Hepatocyte (in vitro differentiated cells): Measurements from ENCODE around the gene TMEM255B. TPM values are rescaled to one million over a fixed set of nuclear protein-coding genes. Genes with fewer than 3 reads are reported as not detected.
A peak's percentile ranks its signal among the peaks of the same experiment; 100 is the strongest.

Experiments used
- DNase-seq: peaks from one replicate; pipeline ENCODE4 v3.0.0-alpha.2; 2016; ENCODE audit warnings: low spot score
- H2AFZ ChIP-seq: fragments of 200-600 bp; sonication (generic); 2 replicates; pipeline ENCODE4 v1.6.0; 2016; ENCODE audit warnings: antibody characterized with exemption, mild to moderate bottlenecking
- H3K27ac ChIP-seq: fragments of 200-600 bp; sonication (generic); 2 replicates; pipeline ENCODE4 v1.5.1; 2016; ENCODE audit warnings: mild to moderate bottlenecking
- H3K27me3 ChIP-seq: fragments of 200-600 bp; sonication (generic); 2 replicates; pipeline ENCODE4 v1.6.1; 2016
- H3K36me3 ChIP-seq: fragments of 200-600 bp; sonication (generic); replicated peaks from 2 replicates; pipeline ENCODE4 v1.5.1; 2016; ENCODE audit warnings: low read depth; ENCODE audit not compliant: insufficient read depth
- H3K4me1 ChIP-seq: fragments of 200-600 bp; sonication (generic); 2 replicates; pipeline ENCODE4 v1.5.1; 2016; ENCODE audit warnings: mild to moderate bottlenecking, moderate library complexity; ENCODE audit not compliant: insufficient read depth
- H3K4me2 ChIP-seq: fragments of 200-600 bp; sonication (generic); 2 replicates; pipeline ENCODE4 v1.6.0; 2016
- H3K4me3 ChIP-seq: fragments of 200-600 bp; sonication (generic); 2 replicates; pipeline ENCODE4 v1.5.1; 2016; ENCODE audit warnings: mild to moderate bottlenecking
- H3K79me2 ChIP-seq: fragments of 200-600 bp; sonication (generic); 2 replicates; pipeline ENCODE4 v1.6.0; 2017; ENCODE audit warnings: mild to moderate bottlenecking
- H3K9me2 ChIP-seq: fragments of 200-600 bp; sonication (generic); replicated peaks from 2 replicates; pipeline ENCODE4 v1.6.0; 2017; ENCODE audit warnings: mild to moderate bottlenecking; ENCODE audit not compliant: insufficient read depth
- H3K9me3 ChIP-seq: fragments of 200-600 bp; sonication (generic); 2 replicates; pipeline ENCODE4 v1.5.1; 2016; ENCODE audit warnings: low read depth, mild to moderate bottlenecking
- H4K20me1 ChIP-seq: fragments of 200-600 bp; sonication (generic); 2 replicates; pipeline ENCODE4 v1.6.0; 2016; ENCODE audit warnings: mild to moderate bottlenecking; ENCODE audit not compliant: insufficient read depth, poor library complexity, severe bottlenecking
- CTCF ChIP-seq: fragments of 200-600 bp; sonication (generic); IDR thresholded peaks from 2 replicates; pipeline ENCODE4 v1.5.1; 2016; ENCODE audit warnings: antibody characterized with exemption, mild to moderate bottlenecking; ENCODE audit not compliant: poor library complexity
- EZH2 ChIP-seq: fragments of 200-600 bp; sonication (generic); IDR thresholded peaks from 2 replicates; pipeline ENCODE4 v1.6.1; 2016; ENCODE audit warnings: antibody characterized with exemption, mild to moderate bottlenecking, borderline replicate concordance
- EZH2phosphoT487 ChIP-seq: fragments of 200-600 bp; sonication (generic); IDR thresholded peaks from one replicate; pipeline ENCODE4 v1.6.1; 2018; ENCODE audit warnings: antibody characterized with exemption, mild to moderate bottlenecking, low read depth, moderate library complexity; ENCODE audit not compliant: unreplicated experiment, severe bottlenecking
- WGBS: methylation state at CpG from one replicate; pipeline ENCODE4 v1.1.6; 2016; ENCODE audit warnings: low lambda C conversion rate; ENCODE audit errors: missing lambda C conversion rate; 5-methylcytosine and 5-hydroxymethylcytosine counted together
- polyA plus RNA-seq: library from polyadenylated mRNA; unstranded; fragments of >200 nt; fragmentation: Nextera tagmentation; extraction: Ambion mirVana; gene quantifications from 2 replicates; pipeline ENCODE4 v1.2.1, GENCODE V29; 2016
- total RNA-seq: library from RNA; depleted of rRNA; stranded (reverse); fragments of >200 nt; gene quantifications from 2 replicates; pipeline ENCODE4 v1.2.3, GENCODE V29; 2014

TMEM255B gene
- total and polyA plus RNA-seq, 2 experiments from 2014 or later: 0.10 to 4.0 TPM

DNA sequence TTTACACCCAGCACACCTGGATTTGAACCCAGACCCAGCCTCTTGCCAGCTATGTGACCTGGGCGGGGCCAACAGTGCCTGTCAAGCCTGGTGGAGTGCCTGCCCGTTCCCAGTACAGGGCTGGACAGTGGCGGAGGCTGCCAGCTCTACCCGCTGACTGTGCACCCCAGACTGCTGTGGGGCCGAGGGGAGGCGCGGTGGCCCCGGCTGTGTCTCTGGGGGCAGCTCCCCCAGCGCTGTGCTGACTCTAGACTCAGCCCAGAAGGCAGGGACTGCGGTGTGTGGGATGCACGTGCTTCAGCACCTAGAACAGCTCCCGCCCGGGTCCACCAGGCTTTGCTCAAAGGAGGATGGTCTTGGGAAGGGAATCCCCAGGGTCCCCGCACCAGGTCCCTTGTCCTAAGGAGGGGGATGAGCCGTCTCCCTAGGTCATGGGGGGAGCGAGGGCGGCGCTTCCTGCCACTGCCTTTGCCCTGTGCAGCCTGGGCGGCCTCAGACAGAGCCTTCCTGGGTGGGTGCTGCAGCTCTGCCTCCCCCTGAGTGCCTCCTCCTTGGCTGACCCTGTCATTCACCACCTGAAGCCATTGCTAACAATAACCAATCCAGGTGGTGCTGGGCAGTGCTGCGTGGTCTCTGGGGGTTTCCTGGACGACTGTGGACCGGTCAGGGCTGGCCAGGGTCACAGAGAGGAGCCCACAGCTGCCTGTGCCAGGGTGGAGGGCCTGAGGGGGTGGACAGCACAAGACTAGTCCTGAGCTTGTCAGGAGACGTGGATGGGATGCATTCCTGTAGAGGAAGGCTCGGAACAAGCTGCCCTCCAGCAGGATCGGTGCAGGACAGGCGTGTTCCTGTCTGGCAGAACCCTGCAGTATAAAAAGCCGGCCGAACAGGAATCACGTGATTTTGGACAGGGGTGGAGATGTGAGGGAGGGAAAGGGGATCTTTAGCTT, 18.6 kb downstream of the TMEM255B start:
- no peaks in the 10 kb centered on the region for H3K9me2 ChIP-seq
- no peaks in the 10 kb centered on the region for H3K79me2 ChIP-seq
- H2AFZ ChIP-seq: no peak overlapping the region
- 41% methylated on average over 29 of the region's 29 CpGs for WGBS
- H3K4me2 ChIP-seq: no peak overlapping the region
- H3K27me3 ChIP-seq: peaks cover 6% of the 10 kb centered on the region
- H3K4me1 ChIP-seq: no peaks in the 10 kb centered on the region
- peak; percentile 60 for DNase-seq
- H3K4me3 ChIP-seq: no peak overlapping the region
- TF ChIP-seq EZH2 (no peak), CTCF (no peak), EZH2phosphoT487 (no peak)
- H3K9me3 ChIP-seq: no peaks in the 10 kb centered on the region
- no peak overlapping the region for H3K27ac ChIP-seq
- H4K20me1 ChIP-seq: no peaks in the 10 kb centered on the region
- no peaks in the 10 kb centered on the region for H3K36me3 ChIP-seq

GRCh38 chr13:113781571-113781970, 22.5 kb downstream of the TMEM255B start:
- no peak for DNase-seq
- no peaks in the 10 kb centered on the region for H3K9me3 ChIP-seq
- H3K4me2 ChIP-seq: no peak overlapping the region
- no peak overlapping the region for H2AFZ ChIP-seq
- no peak overlapping the region for H3K27ac ChIP-seq
- H4K20me1 ChIP-seq: no peaks in the 10 kb centered on the region
- WGBS: 92% methylated on average over 2 of the region's 2 CpGs
- H3K4me3 ChIP-seq: no peak overlapping the region
- H3K9me2 ChIP-seq: no peaks in the 10 kb centered on the region
- no peak for TF ChIP-seq EZH2
- no peak for TF ChIP-seq EZH2phosphoT487
- TF ChIP-seq CTCF: no peak
- H3K4me1 ChIP-seq: no peaks in the 10 kb centered on the region
- H3K79me2 ChIP-seq: no peaks in the 10 kb centered on the region
- peaks cover 6% of the 10 kb centered on the region for H3K27me3 ChIP-seq
- H3K36me3 ChIP-seq: no peaks in the 10 kb centered on the region

DNA sequence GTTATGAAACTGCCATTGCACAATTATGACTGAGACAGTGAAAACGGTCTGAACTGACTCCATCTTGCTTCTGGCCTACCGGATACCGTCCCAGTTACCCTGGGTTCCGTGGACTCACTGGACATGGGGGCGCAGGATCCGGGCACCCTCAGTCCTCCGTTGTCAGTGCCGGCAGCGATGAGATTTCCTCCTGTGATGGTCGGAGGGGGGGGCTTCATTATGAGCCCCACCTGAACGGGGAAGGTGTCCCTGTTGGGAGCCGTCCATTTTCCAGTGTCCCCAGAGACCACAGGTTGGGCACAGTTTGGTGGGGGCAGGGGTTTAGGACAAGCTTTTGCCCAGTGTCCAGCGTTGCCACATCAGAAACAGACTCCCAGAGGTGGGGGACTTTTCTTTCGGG, 23.4 kb downstream of the TMEM255B start:
- Histone ChIP-seq H3K79me2 (no peaks in the 10 kb centered on the region), H3K4me1 (no peaks in the 10 kb centered on the region), H2AFZ (no peak overlapping the region), H3K36me3 (no peaks in the 10 kb centered on the region), H3K27me3 (peaks cover 10% of the 10 kb centered on the region), H3K27ac (no peak overlapping the region), H3K4me3 (no peak overlapping the region), H3K9me2 (no peaks in the 10 kb centered on the region), H3K4me2 (no peak overlapping the region), H4K20me1 (no peaks in the 10 kb centered on the region), H3K9me3 (no peaks in the 10 kb centered on the region)
- no peak for DNase-seq
- WGBS: 84% methylated on average over 14 of the region's 14 CpGs
- no peak for TF ChIP-seq EZH2
- TF ChIP-seq CTCF: no peak
- TF ChIP-seq EZH2phosphoT487: no peak
